GM06990 (cell line): Measurements from ENCODE around the gene FAM118B.

Experiments used
- DNase-seq: peaks from one replicate; pipeline ENCODE4 v3.0.0-alpha.2; 2011; ENCODE audit not compliant: insufficient read length; ENCODE audit errors: extremely low read depth
- H3K27me3 ChIP-seq: replicated peaks from 2 replicates; pipeline ENCODE4 v1.6.0; 2011; ENCODE audit warnings: low read length; ENCODE audit not compliant: control insufficient read depth, insufficient read depth
- H3K36me3 ChIP-seq: 2 replicates; pipeline ENCODE4 v1.5.1; 2011; ENCODE audit warnings: low read length; ENCODE audit not compliant: control insufficient read depth, insufficient read depth
- H3K4me3 ChIP-seq: replicated peaks from 2 replicates; pipeline ENCODE4 v1.5.1; 2011; ENCODE audit warnings: low read depth, mild to moderate bottlenecking, control low read depth, low read length
- TF ChIP-seq, protein P1 (sequence below): IDR thresholded peaks from 2 replicates; pipeline ENCODE4 v1.5.1; 2011; ENCODE audit warnings: low read length, control low read depth, mild to moderate bottlenecking, inconsistent platforms; ENCODE audit not compliant: insufficient read depth, poor library complexity, severe bottlenecking

Gene FAM118B

DNA sequence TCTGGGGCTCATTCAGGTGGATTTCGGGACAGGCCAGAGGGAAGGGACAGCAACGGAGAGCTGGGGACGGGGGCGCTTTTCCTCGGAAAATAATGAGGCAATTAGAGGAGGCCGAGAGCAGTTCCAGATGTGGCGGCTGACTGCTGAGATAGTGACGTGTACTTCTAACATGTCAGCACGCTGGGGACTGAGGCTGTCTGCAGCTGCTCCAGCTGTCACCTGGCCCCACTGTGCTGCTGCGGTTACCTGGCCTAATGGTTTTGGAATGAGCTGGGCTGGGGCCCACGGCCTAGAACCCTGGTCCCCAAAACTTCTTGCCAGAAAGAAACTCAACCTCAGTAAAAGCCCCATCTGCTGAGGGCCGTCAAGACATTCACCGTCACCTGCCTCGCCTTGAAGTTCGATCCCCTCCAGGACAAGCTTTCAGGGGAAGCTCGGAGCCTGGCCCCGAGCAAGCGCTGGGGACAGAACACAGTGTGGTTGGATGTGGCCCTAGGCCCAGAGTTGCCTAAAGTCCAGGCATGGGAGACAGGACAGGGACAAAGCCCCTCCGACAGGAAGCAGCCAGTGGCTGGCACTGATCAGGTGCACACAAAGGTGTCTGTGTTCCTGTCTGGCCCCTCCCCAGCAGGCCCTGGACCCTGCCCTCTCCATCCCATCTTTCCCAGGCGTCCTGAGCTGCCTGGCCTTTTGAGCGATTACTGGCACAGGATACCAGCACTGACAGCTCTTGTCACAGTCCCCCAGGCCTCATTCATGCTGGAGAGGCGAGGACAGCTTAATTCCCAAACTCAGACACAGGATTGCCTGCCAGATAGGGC, 22.3 kb upstream of the FAM118B start:
- DNase-seq = peak; percentile 86
- Histone ChIP-seq H3K4me3 (peak overlapping the region; percentile 3), H3K36me3 (peaks cover 8% of the 10 kb centered on the region), H3K27me3 (no peaks in the 10 kb centered on the region)
- TF ChIP-seq, protein P1, sequence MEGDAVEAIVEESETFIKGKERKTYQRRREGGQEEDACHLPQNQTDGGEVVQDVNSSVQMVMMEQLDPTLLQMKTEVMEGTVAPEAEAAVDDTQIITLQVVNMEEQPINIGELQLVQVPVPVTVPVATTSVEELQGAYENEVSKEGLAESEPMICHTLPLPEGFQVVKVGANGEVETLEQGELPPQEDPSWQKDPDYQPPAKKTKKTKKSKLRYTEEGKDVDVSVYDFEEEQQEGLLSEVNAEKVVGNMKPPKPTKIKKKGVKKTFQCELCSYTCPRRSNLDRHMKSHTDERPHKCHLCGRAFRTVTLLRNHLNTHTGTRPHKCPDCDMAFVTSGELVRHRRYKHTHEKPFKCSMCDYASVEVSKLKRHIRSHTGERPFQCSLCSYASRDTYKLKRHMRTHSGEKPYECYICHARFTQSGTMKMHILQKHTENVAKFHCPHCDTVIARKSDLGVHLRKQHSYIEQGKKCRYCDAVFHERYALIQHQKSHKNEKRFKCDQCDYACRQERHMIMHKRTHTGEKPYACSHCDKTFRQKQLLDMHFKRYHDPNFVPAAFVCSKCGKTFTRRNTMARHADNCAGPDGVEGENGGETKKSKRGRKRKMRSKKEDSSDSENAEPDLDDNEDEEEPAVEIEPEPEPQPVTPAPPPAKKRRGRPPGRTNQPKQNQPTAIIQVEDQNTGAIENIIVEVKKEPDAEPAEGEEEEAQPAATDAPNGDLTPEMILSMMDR = no peak

DNA sequence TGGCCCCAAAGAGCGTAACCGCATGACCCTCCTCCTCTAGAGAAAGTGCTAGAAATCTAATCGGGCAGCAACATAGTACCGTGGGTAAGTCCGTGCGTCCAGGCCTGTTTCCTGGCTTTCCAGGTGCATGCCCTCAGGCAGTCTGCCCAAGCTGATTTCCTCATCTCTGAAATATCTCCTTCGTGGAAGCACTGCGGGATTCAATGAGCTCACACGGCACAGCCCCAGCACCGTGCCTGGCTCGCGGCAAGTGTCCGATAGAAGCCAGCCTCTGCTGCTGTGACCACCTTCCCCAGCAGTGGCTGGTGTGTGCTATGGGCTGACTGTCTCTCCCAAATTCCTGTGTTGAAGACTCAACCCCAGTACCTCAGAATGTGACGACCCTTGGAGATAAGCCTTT, 20.8 kb upstream of the FAM118B start:
- DNase-seq = no peak
- no peaks in the 10 kb centered on the region for H3K27me3 ChIP-seq
- peaks cover 8% of the 10 kb centered on the region for H3K36me3 ChIP-seq
- no peak overlapping the region for H3K4me3 ChIP-seq
- TF ChIP-seq, protein P1 = no peak

DNA sequence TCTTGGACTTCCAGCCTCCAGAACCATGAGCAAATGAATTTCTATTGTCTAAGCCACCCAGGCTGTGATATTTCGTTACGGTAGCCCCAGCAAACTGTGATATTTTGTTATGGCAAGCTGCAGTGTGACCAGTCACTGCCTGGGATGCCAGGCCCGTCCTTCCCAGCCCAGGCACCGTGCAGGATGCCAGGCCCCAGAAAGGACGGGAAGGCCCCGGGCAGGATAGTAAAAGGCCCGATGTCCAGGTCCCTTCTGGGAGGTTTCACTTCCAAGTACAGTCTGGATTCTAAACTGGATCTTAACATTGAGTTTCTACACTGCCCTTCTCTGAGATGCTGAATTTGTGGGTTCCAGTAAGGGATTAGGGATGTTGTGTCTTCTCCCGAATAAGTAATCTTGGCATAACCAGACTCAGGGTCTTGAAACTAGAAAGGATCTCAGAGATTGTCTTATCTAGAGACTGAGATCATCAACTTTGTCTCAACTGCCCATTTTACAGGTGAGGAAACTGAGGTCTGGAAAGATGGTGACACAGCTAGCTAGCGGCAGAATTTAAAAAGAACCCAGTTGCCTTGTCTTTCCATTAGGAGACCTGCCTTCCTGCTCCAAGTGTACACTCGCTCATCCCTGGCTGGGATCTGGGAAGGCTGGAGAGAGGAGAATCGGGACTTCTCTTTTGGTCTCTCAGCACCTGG, 20.1 kb upstream of the FAM118B start:
- H3K36me3 ChIP-seq = peaks cover 8% of the 10 kb centered on the region
- DNase-seq = no peak
- no peak overlapping the region for H3K4me3 ChIP-seq
- TF ChIP-seq, protein P1 = no peak
- no peaks in the 10 kb centered on the region for H3K27me3 ChIP-seq

DNA sequence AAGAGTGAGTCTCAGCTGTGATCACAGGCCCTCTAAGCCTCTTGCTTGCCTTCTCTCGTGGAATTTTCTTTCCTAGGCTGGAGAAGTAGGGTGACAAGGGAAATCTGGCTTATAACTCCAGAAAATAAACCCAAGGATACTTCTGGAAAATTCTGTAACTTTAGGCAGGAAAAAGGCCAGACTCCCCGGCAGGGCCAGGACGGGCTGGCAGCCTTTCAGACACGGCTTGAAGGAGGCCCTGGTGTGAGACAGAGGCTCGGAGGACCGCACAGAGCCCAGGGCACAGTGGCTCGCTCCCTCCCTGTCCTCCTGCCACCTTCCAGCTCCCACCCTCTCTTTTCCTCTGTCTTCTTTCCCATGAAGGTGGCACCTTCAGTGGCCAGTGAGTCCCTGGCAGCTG, 19.2 kb upstream of the FAM118B start:
- no peak for DNase-seq
- peaks cover 11% of the 10 kb centered on the region for H3K36me3 ChIP-seq
- H3K4me3 ChIP-seq = no peak overlapping the region
- H3K27me3 ChIP-seq = no peaks in the 10 kb centered on the region
- TF ChIP-seq, protein P1 = no peak

DNA sequence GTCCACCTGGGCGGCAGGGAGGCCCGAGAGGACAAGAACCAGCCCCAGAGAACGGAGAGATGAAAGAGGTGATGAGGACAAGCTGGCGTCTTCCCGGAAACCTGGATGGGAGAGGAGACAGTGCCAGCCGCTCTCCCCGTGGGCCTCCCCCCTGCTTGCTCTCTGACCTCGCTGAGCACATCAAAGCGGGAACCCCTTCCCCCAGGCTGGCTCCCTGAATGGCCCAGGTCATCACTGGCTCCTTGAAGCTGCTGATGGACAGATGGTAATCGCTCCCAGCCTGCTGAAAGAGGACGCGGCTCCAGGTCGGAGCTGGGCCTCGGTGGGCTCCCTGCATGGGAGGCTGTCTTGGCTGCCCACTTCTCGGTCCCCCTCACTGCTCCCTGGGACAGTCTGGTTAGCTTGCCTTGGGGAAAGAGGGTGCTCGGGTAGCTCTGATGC, 18.5 kb upstream of the FAM118B start:
- TF ChIP-seq, protein P1 = no peak
- no peak overlapping the region for H3K4me3 ChIP-seq
- peaks cover 16% of the 10 kb centered on the region for H3K36me3 ChIP-seq
- no peak for DNase-seq
- no peaks in the 10 kb centered on the region for H3K27me3 ChIP-seq
